AG10803 (cell line): ENCODE results near the gene BCL11B.

Source experiments
- DNase-seq: peaks from one replicate; pipeline ENCODE4 v3.0.0; 2010; ENCODE audit warnings: low read depth
- H3K4me3 ChIP-seq: 2 replicates; pipeline ENCODE4 v1.5.1; 2011; ENCODE audit warnings: mild to moderate bottlenecking, low read length, control low read depth
- TF ChIP-seq, protein P1 (sequence below): conservative IDR thresholded peaks from 2 replicates; pipeline ENCODE4 v1.5.1; 2011; ENCODE audit warnings: mild to moderate bottlenecking, low read length, control low read depth, inconsistent platforms

The BCL11B gene

GRCh38 chr14:99183716-99184115 lies 88.3 kb downstream of the BCL11B start:
- no peak for DNase-seq
- TF ChIP-seq, protein P1, sequence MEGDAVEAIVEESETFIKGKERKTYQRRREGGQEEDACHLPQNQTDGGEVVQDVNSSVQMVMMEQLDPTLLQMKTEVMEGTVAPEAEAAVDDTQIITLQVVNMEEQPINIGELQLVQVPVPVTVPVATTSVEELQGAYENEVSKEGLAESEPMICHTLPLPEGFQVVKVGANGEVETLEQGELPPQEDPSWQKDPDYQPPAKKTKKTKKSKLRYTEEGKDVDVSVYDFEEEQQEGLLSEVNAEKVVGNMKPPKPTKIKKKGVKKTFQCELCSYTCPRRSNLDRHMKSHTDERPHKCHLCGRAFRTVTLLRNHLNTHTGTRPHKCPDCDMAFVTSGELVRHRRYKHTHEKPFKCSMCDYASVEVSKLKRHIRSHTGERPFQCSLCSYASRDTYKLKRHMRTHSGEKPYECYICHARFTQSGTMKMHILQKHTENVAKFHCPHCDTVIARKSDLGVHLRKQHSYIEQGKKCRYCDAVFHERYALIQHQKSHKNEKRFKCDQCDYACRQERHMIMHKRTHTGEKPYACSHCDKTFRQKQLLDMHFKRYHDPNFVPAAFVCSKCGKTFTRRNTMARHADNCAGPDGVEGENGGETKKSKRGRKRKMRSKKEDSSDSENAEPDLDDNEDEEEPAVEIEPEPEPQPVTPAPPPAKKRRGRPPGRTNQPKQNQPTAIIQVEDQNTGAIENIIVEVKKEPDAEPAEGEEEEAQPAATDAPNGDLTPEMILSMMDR = no peak
- H3K4me3 ChIP-seq = no peak overlapping the region

GRCh38 chr14:99183311-99183710 lies 88.7 kb downstream of the BCL11B start:
- TF ChIP-seq, protein P1 = no peak
- H3K4me3 ChIP-seq = no peak overlapping the region

DNA sequence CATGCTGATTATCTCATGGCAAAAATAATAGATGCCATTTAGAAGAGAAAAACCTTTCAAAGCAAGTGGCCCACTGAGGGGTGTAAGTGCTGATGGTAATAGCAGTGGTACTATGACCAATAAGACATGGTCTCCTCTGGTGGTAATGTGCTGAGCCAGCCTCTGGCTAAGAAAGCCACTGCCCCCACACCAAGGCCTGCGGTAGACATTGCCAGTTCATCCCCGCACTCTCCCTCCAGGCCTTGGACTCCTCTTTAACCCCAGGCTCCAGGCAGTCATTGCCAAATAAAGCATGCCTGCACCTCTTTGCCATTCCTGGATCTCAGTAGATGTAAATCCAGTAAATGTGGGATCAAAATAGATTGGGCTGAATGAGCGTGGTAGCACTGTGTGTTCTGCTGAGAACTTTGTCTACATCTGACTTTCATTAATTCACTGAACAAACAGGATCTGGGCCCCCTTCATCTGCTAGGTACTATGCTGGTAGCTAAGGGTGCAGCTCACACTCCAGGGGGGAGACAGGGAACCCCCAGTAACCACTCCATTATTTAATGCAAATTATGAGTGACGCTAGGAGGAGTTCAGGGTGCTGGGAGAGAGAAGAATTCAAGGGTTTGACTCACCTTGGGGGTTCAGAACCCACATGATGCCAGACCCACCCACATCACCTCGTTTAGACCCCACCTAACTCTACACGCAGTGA lies 89.3 kb downstream of the BCL11B start:
- no peak overlapping the region for H3K4me3 ChIP-seq
- TF ChIP-seq, protein P1 = no peak
- no peak for DNase-seq

More at GRCh38 chr14:99183311-99183710, 88.7 kb downstream of the BCL11B start:
- no peak for DNase-seq

GRCh38 chr14:99181804-99182520 lies 90.0 kb downstream of the BCL11B start:
- no peak overlapping the region for H3K4me3 ChIP-seq
- no peak for DNase-seq
- TF ChIP-seq, protein P1 = no peak

- no peak overlapping the region for H3K4me3 ChIP-seq
- TF ChIP-seq, protein P1 = no peak
- DNase-seq = no peak
These were observed 90.8 kb downstream of the BCL11B start for GRCh38 chr14:99181241-99181640.

- no peak for DNase-seq
- no peak overlapping the region for H3K4me3 ChIP-seq
- TF ChIP-seq, protein P1 = no peak
These were observed 92.1 kb downstream of the BCL11B start for GRCh38 chr14:99179946-99180345.

- H3K4me3 ChIP-seq = no peak overlapping the region
- TF ChIP-seq, protein P1 = no peak
- DNase-seq = no peak
These were observed 92.5 kb downstream of the BCL11B start for GRCh38 chr14:99179506-99179905.
